ENCODE measurements around the gene MAPKAP1. TPM values are rescaled to one million over a fixed set of nuclear protein-coding genes. Genes with fewer than 3 reads are reported as not detected.

MAPKAP1 gene
- total RNA-seq, 2 donors from 2014 or later: 73.4 to 81.5 TPM

GRCh38 chr9:125387861-125388524 is 319.0 kb downstream of the MAPKAP1 start:
- Histone ChIP-seq H3K36me3 (no peaks in the 10 kb centered on the region), H3K27me3 (replicated peaks; ENCODE audit: insufficient read depth) (no peaks in the 10 kb centered on the region), H3K4me3 (no peak overlapping the region), H3K27ac (no peak overlapping the region), H3K4me1 (ENCODE audit: control insufficient read depth in 1 of 2, low read depth in 2 of 2) (no peaks in the 10 kb centered on the region), H3K9me3 (no peaks in the 10 kb centered on the region)
- TF ChIP-seq CTCF (IDR thresholded peaks at IDR 0.05): no peak
- ATAC-seq (ENCODE audit: insufficient number of reproducible peaks, low FRiP score, low read depth): no peak
- no peak for DNase-seq (ENCODE audit: low spot score)

Other genes starting within 250 kb of the MAPKAP1 start
- gene PBX3, start 40.2 kb upstream of the MAPKAP1 start, total RNA-seq: 10 to 100 TPM; 23.9 to 34.8 TPM

All from thoracic aorta (tissue), 2 donors.